Skeletal muscle satellite cell (primary cell): ENCODE data around the gene TNNI2.

Experiments used
- H3K27me3 ChIP-seq: 2 replicates; pipeline ENCODE4 v1.7.0; 2013; ENCODE audit warnings: low read length; ENCODE audit not compliant: control insufficient read depth, insufficient read depth
- H3K36me3 ChIP-seq: 2 replicates; pipeline ENCODE4 v1.7.0; 2013; ENCODE audit warnings: mild to moderate bottlenecking, control low read depth, low read length; ENCODE audit not compliant: insufficient read depth
- H3K4me1 ChIP-seq: 2 replicates; pipeline ENCODE4 v1.7.0; 2013; ENCODE audit warnings: low read length; ENCODE audit not compliant: control insufficient read depth, insufficient read depth
- H3K4me2 ChIP-seq: 2 replicates; pipeline ENCODE4 v1.7.0; 2013; ENCODE audit warnings: mild to moderate bottlenecking, low read length
- H3K4me3 ChIP-seq: 2 replicates; pipeline ENCODE4 v1.7.0; 2013; ENCODE audit warnings: low read length
- H3K9ac ChIP-seq: 2 replicates; pipeline ENCODE4 v1.7.0; 2013; ENCODE audit warnings: mild to moderate bottlenecking, low read depth, low read length, moderate library complexity
- H3K9me3 ChIP-seq: replicated peaks from 2 replicates; pipeline ENCODE4 v1.7.0; 2013; ENCODE audit warnings: mild to moderate bottlenecking, control low read depth, low read length

TNNI2 gene

DNA sequence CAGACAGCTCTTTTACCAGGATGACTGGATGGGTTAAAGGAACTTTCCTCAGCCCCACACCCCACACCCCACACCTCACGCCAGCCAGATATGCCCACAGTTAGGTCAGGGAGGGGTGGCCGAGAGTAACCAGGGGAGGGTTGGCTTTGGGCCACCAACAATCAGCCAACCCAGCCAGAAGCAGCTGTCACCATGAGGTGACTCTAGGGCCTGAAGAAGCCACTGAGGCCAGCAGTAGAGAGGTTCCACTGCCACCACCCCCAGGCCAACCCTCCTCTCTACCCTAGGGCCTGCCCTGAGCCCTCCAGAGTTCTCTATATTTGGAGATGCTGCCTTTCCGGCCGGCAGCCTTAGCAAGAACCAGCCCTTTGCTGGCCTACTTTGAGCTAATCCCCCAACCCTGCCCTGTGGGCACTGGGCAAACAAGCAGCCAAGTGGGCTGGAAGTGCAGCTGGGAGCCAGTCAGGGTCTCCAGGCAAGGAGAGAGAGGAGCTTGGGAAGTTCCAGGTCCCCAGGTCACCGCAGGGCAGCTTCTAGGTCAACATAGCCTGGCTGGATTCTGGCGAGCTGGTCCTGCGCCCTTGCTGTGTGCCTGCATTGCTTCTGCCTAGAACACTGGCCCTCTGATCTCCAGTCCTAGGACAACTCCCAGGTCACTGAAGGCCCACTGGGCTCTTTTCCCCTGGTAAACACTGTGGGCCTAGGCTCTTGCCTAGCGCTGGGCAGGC lies 16.0 kb upstream of the TNNI2 start:
- Histone ChIP-seq H3K9me3 (no peaks in the 10 kb centered on the region), H3K4me3 (no peak overlapping the region), H3K9ac (no peak overlapping the region), H3K36me3 (no peaks in the 10 kb centered on the region), H3K4me1 (peaks cover 27% of the 10 kb centered on the region), H3K4me2 (no peak overlapping the region), H3K27me3 (peaks cover 2% of the 10 kb centered on the region)

GRCh38 chr11:1823376-1824220 lies 15.2 kb upstream of the TNNI2 start:
- Histone ChIP-seq H3K9me3 (no peaks in the 10 kb centered on the region), H3K4me2 (no peak overlapping the region), H3K36me3 (no peaks in the 10 kb centered on the region), H3K27me3 (no peaks in the 10 kb centered on the region), H3K9ac (no peak overlapping the region), H3K4me1 (peaks cover 35% of the 10 kb centered on the region), H3K4me3 (no peak overlapping the region)

DNA sequence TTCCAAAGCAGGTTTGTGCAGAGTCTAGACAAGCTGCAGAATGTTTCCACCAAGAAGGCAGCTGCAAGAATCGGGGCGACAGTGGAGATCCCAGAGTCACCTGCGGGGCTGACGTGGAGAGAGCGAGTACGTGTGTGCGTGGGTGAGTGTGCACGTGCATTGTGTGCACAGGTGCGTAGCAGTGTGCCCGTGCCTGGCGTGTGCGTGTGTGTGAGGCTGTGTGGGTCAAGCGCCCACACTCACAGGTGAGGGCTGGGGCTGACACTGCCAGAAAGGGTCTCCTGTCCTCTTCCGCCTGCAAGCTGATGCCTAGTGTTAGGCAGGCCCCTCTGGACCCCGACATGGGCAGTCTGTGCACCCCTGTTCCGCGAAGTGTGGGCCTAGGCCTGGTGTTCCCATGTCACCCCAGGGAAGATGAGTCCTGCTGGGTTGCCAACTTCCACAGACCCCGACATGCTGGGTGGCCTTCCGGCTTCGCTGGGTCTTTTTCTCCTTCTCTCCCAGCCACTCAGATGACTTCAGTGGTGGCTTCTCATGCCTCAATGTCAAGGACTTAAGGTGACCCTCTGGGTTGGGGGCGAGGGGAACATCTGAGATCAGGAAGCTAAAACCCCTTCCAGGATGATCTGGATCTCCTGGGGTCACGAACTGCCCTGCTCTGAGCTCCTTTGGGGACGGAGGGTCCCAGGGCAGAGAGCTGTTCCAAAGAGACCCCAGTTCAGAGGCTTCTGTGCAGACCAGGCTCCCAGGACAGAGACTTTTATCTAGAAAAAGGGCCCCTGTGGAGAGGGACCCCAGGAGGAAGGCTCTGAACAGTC lies 14.4 kb upstream of the TNNI2 start:
- Histone ChIP-seq H3K9ac (no peak overlapping the region), H3K4me2 (no peak overlapping the region), H3K27me3 (no peaks in the 10 kb centered on the region), H3K4me1 (peaks cover 43% of the 10 kb centered on the region), H3K36me3 (no peaks in the 10 kb centered on the region), H3K4me3 (no peak overlapping the region), H3K9me3 (no peaks in the 10 kb centered on the region)

- Histone ChIP-seq H3K4me2 (no peak overlapping the region), H3K9ac (no peak overlapping the region), H3K27me3 (no peaks in the 10 kb centered on the region), H3K9me3 (no peaks in the 10 kb centered on the region), H3K4me3 (no peak overlapping the region), H3K36me3 (no peaks in the 10 kb centered on the region), H3K4me1 (peaks cover 51% of the 10 kb centered on the region)
Measured at GRCh38 chr11:1825039-1825740, 13.6 kb upstream of the TNNI2 start.

DNA sequence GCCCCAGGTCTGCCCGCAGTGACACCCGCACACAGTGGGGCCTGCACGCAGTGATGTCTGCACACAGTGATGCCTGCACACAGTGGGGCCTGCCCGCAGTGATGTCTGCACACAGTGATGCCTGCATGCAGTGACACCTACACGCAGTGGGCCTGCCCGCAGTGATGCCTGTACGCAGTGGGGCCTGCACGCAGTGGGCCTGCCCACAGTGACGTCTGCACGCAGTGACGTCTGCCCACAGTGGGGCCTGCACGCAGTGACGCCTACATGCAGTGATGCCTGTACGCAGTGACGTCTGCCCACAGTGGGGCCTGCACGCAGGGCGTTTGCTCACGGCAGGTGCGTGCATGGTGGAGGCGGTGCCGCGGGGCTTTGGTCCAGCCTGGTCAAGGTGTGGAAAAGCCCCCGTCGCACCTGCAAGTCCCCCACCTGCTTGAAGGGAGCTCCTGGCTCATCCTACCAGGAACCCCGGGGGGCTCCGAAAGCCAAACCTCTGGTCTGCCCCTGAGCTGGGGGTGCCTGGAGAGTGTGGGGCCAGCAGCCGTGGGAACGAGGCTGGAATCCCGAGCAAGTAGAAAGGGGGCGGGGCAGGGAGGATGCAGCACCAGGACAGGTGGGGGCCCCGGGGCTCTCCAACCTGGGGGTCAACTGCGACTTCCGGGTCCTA lies 12.9 kb upstream of the TNNI2 start:
- no peaks in the 10 kb centered on the region for H3K27me3 ChIP-seq
- no peak overlapping the region for H3K4me3 ChIP-seq
- no peaks in the 10 kb centered on the region for H3K9me3 ChIP-seq
- peak overlapping the region; percentile 68 for H3K9ac ChIP-seq
- no peaks in the 10 kb centered on the region for H3K36me3 ChIP-seq
- H3K4me1 ChIP-seq = peaks cover 56% of the 10 kb centered on the region
- peak overlapping the region; percentile 83 for H3K4me2 ChIP-seq

DNA sequence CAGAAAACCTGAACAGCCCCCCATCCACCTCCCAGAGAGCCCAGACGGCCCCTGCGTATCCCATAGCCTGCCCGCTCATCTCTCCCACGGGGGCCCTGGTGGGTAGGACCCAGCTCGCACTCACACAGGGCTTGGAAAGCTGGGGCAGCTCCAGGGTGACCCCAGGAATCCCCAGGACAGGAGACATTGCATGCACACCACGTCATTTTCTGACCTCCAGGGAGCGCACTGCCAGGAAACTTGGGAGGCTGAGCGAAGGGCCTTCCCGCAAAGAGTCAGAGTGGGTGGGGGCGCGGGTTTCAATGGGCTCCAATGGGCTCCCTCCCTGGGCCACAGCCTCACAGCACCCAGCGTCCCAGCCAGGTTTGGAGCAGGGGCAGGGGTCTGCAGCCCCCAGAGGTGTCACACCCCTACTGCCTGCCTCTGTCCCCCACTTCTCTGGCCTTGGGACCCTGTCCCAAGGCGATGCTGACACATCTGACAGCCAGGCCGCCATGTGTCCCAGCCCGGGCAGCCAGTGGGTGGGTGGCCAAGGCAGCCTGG lies 12.2 kb upstream of the TNNI2 start:
- Histone ChIP-seq H3K27me3 (no peaks in the 10 kb centered on the region), H3K9ac (peak overlapping the region; percentile 68), H3K4me1 (peaks cover 56% of the 10 kb centered on the region), H3K4me2 (peak overlapping the region; percentile 83), H3K9me3 (no peaks in the 10 kb centered on the region), H3K36me3 (no peaks in the 10 kb centered on the region), H3K4me3 (peak overlapping the region; percentile 48)

DNA sequence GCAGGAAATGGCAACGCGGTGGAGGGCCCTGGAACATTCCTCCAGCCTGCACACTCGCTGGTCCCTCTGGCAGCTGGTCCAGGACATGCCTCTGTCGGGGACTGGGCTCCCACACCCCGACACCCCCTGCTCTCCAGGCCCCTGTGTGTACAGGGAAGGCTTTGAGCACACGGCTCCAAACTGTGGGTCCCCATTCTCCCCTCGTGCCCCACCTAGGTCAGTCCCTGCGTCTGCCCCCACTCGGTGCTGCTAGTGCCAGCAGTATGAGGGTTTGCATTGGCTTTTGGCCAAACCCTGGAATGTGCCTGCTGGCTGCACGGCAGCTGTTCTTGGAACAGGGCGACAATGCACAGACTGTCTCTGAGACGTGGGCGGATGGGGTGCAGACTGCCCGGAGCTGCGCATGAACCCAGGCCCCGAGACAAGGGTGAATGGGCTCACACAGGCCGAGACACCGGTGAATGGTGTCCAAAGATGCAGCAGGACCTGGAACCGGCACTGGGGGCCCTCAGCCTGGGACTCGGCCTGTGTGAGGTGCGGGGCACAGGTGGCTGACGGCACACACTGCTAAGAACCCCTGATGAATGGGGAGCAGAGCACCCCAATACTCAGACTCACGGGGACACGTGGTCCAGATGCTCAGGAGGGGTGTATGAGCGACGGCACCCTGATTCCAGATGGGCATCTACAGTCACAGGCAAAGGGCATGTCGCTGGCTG lies 11.5 kb upstream of the TNNI2 start:
- H3K9me3 ChIP-seq = no peaks in the 10 kb centered on the region
- peak overlapping the region; percentile 68 for H3K9ac ChIP-seq
- no peaks in the 10 kb centered on the region for H3K27me3 ChIP-seq
- peak overlapping the region; percentile 48 for H3K4me3 ChIP-seq
- H3K36me3 ChIP-seq = no peaks in the 10 kb centered on the region
- H3K4me2 ChIP-seq = peak overlapping the region; percentile 83
- peaks cover 59% of the 10 kb centered on the region for H3K4me1 ChIP-seq

GRCh38 chr11:1827931-1828330 lies 10.8 kb upstream of the TNNI2 start:
- no peak overlapping the region for H3K4me3 ChIP-seq
- H3K27me3 ChIP-seq = no peaks in the 10 kb centered on the region
- H3K4me2 ChIP-seq = peak overlapping the region; percentile 83
- peak overlapping the region; percentile 64 for H3K9ac ChIP-seq
- no peaks in the 10 kb centered on the region for H3K9me3 ChIP-seq
- H3K36me3 ChIP-seq = no peaks in the 10 kb centered on the region
- peaks cover 64% of the 10 kb centered on the region for H3K4me1 ChIP-seq

DNA sequence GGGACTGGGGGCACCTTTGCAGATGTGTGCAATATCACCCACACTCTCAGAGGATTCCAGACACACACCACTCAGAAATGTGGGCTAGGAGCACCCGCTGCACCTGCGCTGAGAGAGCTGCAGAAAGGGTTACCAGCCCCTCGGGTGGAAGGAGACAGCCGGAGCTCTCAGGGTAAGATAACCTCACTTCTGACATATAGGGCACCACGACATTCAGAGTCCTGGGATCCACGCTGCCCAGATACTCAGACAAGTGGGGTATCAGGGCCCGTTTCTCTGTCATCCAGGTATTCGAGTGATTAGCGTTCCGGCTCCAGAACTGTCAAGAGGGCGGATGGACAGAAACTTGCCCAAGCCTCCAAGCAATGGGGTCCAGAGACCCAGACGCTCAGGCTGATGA lies 10.2 kb upstream of the TNNI2 start:
- Histone ChIP-seq H3K4me3 (no peak overlapping the region), H3K36me3 (no peaks in the 10 kb centered on the region), H3K9me3 (no peaks in the 10 kb centered on the region), H3K4me2 (peak overlapping the region; percentile 60), H3K4me1 (peaks cover 64% of the 10 kb centered on the region), H3K27me3 (no peaks in the 10 kb centered on the region), H3K9ac (peak overlapping the region; percentile 52)
